Activated naive CD4-positive, alpha-beta T cell treated with anti-CD3 and anti-CD28 coated beads for 36 hours (primary cell): ENCODE measurements around the gene SPSB3. TPM values are rescaled to one million over a fixed set of nuclear protein-coding genes. Genes with fewer than 3 reads are reported as not detected.

Source experiments
- CTCF ChIA-PET: fragments of 350-600 bp; sonication (Branson Sonifier 250); formaldehyde crosslinking; loops from one replicate; lab custom pipeline; 2021; ENCODE audit warnings: antibody characterized with exemption; lab: Charles Lee
- DNase-seq: peaks from one replicate; pipeline ENCODE4 v3.0.0-alpha.2; 2020
- H3K27ac Mint-ChIP-seq: one replicate; pipeline ENCODE4 v1.8.0; 2021; ENCODE audit warnings: mild to moderate bottlenecking, mixed read lengths
- H3K27me3 Mint-ChIP-seq: one replicate; pipeline ENCODE4 v1.8.0; 2021; ENCODE audit warnings: low read depth, mixed read lengths
- H3K36me3 Mint-ChIP-seq: one replicate; pipeline ENCODE4 v1.8.0; 2021; ENCODE audit warnings: low read depth, mixed read lengths
- H3K4me1 Mint-ChIP-seq: one replicate; pipeline ENCODE4 v1.8.0; 2021; ENCODE audit warnings: low read depth, mixed read lengths
- H3K4me3 Mint-ChIP-seq: one replicate; pipeline ENCODE4 v1.8.0; 2021; ENCODE audit warnings: mild to moderate bottlenecking, moderate library complexity, mixed read lengths
- H3K9me3 Mint-ChIP-seq: one replicate; pipeline ENCODE4 v1.8.0; 2021; ENCODE audit warnings: mixed read lengths
- intact Hi-C: fragments of 100-400 bp; cut with micrococcal nuclease; formaldehyde crosslinking; loops from one replicate; pipeline ENCODE4 v1.15.1; 2023
- total RNA-seq, 2 experiments: library from RNA; stranded (reverse); gene quantifications; one replicate each; pipeline ENCODE4 v1.2.3, GENCODE V29; 2021

SPSB3 gene
- total RNA-seq, 2 experiments from 2014 or later = 14.0 to 17.0 TPM

DNA sequence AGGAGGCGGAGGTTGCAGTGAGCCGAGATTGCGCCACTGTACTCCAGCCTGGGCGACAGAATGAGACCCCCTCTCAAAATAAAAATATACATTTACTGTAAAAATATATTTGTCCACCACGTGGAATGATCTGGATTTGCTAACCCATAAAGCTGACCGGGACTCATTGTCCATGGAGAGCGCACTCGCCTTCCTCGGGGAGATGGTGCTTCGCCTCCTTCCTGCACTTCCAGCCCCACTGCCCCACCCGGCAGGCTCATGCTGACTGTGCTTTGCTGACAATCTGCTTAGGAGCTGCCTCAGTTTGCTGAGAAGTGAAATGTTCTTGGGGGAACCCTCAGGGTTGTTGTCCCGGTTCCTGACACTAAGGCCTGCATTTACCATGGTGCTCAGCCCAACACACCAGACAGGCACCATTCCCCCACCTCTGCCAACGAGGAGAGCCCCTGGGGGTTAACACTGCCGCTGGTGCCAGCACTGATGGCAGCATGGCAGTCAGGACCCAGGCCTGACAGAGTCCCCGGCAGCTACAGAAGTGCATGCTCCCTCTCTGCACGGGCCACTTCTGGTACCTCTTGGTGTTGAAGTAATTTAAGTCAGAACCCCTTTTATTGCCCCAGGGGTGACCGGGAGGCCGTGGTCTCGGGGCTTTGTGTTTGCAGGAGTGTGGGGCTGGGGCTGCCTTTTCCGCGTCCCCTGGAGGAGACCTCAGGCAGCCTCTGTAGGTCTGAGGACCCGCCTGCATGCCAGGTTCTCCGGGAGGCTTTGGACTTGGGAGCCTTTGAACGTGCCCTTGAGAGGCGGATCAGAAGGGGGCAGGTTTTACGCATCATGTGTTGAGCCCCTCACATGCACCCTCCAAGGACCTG is 2.8 kb upstream of the SPSB3 start:
- peaks cover 28% of the 10 kb centered on the region for H3K4me1 Mint-ChIP-seq
- no peaks in the 10 kb centered on the region for H3K36me3 Mint-ChIP-seq
- no peaks in the 10 kb centered on the region for H3K9me3 Mint-ChIP-seq
- H3K4me3 Mint-ChIP-seq = peak overlapping the region; percentile 54
- intact Hi-C loops = no loop called here
- no peaks in the 10 kb centered on the region for H3K27me3 Mint-ChIP-seq
- H3K27ac Mint-ChIP-seq = no peak overlapping the region
- DNase-seq = no peak
- CTCF ChIA-PET = interaction anchor here (1.4 kb wide), 1 partner anchor 80 kb away, joined by 3 read pairs; the partner anchor contains the start of gene MAPK8IP3

- Mint-ChIP-seq H3K9me3 (no peaks in the 10 kb centered on the region), H3K27me3 (no peaks in the 10 kb centered on the region)
- intact Hi-C loops = loop anchor here (1.0 to 2.0 kb wide), 7 partner anchors 9 to 403 kb away; partner anchors contain the start of genes MAPK8IP3, MRPS34, MSRB1 and TBL3
Observed at GRCh38 chr16:1781758-1782407, 488 bp downstream of the SPSB3 start.

GRCh38 chr16:1781254-1781653 is 1.1 kb downstream of the SPSB3 start:
- H3K4me1 Mint-ChIP-seq = peaks cover 28% of the 10 kb centered on the region
- no peaks in the 10 kb centered on the region for H3K9me3 Mint-ChIP-seq
- H3K36me3 Mint-ChIP-seq = no peaks in the 10 kb centered on the region
- H3K4me3 Mint-ChIP-seq = peak overlapping the region; percentile 78
- no peak for DNase-seq
- CTCF ChIA-PET = no interaction called here
- no peaks in the 10 kb centered on the region for H3K27me3 Mint-ChIP-seq
- peak overlapping the region; percentile 63 for H3K27ac Mint-ChIP-seq
- intact Hi-C loops = no loop called here

More at GRCh38 chr16:1781758-1782407, 488 bp downstream of the SPSB3 start:
- CTCF ChIA-PET = interaction anchor here (0.9 to 2.0 kb wide), 7 partner anchors 9 to 147 kb away, joined by 3 to 26 read pairs (median 5); partner anchors contain the start of genes EME2, MAPK8IP3 and MRPS34
- H3K36me3 Mint-ChIP-seq = no peaks in the 10 kb centered on the region
- H3K4me3 Mint-ChIP-seq = peak overlapping the region; percentile 80
- peak; percentile 32 for DNase-seq
- H3K27ac Mint-ChIP-seq = peak overlapping the region; percentile 63
- H3K4me1 Mint-ChIP-seq = peaks cover 28% of the 10 kb centered on the region

- Mint-ChIP-seq H3K27ac (no peak overlapping the region), H3K9me3 (no peaks in the 10 kb centered on the region), H3K4me1 (peaks cover 26% of the 10 kb centered on the region), H3K27me3 (no peaks in the 10 kb centered on the region), H3K36me3 (no peaks in the 10 kb centered on the region), H3K4me3 (no peak overlapping the region)
- CTCF ChIA-PET = no interaction called here
- DNase-seq = no peak
- intact Hi-C loops = no loop called here
Observed at GRCh38 chr16:1780677-1781072, 1.7 kb downstream of the SPSB3 start.

DNA sequence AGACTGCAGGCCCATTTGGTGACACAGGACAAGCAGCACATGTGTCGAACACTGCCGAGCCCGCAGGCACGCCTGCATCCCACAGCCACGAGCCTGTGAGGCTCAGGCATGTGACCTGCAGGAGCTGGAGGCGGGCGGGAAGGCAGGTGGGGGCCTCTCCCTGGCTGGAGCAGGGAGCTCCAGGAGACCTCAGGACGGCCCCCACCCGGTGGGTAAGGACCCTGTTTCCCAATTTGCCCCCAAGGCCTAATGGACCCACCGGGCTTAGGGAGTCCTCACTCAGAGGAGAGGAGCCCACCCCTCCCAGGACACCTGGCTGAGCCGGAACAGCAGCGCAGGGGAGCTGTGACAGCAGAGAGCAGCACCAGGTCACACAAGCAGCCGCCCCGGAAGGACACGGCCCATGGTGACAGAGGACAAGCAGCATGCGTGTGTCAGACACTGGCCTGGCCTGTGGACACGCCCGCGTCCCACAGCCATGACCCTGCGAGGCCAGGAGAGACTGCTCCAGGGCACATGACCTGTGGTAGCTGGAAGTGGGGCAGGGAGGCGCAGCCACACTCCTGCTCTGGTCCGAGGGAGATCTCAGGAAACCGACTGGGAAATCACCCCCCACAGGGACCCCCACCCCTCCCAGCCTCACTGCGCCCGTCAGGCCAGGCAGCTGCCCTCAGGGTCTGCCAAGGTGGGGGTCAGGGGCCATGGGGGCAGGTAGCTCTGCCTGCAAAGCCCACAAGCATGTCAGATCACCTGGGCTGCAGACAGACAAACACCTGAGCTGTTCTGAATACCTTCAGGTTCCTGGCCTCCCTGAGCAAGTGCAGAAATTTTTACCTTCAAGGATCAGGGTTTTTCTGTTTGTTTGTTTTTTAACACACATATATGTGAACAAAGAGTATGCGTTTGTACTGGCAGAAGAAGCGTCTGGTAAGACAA is 2.4 kb downstream of the SPSB3 start:
- DNase-seq = no peak
- H3K36me3 Mint-ChIP-seq = no peaks in the 10 kb centered on the region
- no peaks in the 10 kb centered on the region for H3K9me3 Mint-ChIP-seq
- H3K4me1 Mint-ChIP-seq = peaks cover 21% of the 10 kb centered on the region
- no peaks in the 10 kb centered on the region for H3K27me3 Mint-ChIP-seq
- CTCF ChIA-PET = no interaction called here
- intact Hi-C loops = no loop called here
- no peak overlapping the region for H3K27ac Mint-ChIP-seq
- H3K4me3 Mint-ChIP-seq = no peak overlapping the region

DNA sequence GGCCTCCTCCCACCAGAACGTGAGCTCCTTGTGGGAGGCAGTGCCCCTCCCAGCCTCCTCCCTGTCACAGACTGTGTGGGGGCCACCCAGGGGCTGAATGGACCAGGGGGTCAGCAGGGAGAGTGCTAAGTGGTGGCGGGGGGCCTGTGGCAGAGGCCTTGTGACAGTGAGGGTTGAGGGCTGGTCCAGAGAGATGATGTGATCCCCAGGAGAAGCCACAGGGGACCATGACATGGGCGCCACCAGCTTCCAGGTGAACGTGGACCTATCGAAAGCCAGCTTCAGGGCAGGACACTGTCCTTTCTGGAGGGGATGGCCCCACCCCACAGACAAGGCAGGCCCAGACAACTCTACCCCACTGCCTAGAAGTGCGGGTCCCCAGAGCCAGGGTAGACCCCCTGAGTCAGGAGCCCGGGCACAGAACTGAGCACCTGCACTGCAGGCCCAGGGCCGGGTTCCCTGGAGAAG is 3.1 kb downstream of the SPSB3 start:
- Mint-ChIP-seq H3K9me3 (no peaks in the 10 kb centered on the region), H3K27me3 (no peaks in the 10 kb centered on the region), H3K36me3 (no peaks in the 10 kb centered on the region), H3K4me1 (peaks cover 23% of the 10 kb centered on the region), H3K4me3 (no peak overlapping the region), H3K27ac (no peak overlapping the region)
- DNase-seq = no peak
- intact Hi-C loops = no loop called here
- CTCF ChIA-PET = no interaction called here

GRCh38 chr16:1778200-1779179 is 3.9 kb downstream of the SPSB3 start:
- Mint-ChIP-seq H3K4me1 (peaks cover 21% of the 10 kb centered on the region), H3K9me3 (no peaks in the 10 kb centered on the region), H3K36me3 (no peaks in the 10 kb centered on the region), H3K27me3 (no peaks in the 10 kb centered on the region), H3K27ac (no peak overlapping the region), H3K4me3 (no peak overlapping the region)
- intact Hi-C loops = no loop called here
- no peak for DNase-seq
- CTCF ChIA-PET = no interaction called here

- Mint-ChIP-seq H3K27ac (no peak overlapping the region), H3K9me3 (no peaks in the 10 kb centered on the region), H3K4me3 (no peak overlapping the region), H3K36me3 (peaks cover 1% of the 10 kb centered on the region), H3K4me1 (peaks cover 17% of the 10 kb centered on the region), H3K27me3 (no peaks in the 10 kb centered on the region)
- intact Hi-C loops = no loop called here
- no peak for DNase-seq
- CTCF ChIA-PET = no interaction called here
Observed at GRCh38 chr16:1777375-1778199, 4.8 kb downstream of the SPSB3 start.

- no peak for DNase-seq
- CTCF ChIA-PET = no interaction called here
- Mint-ChIP-seq H3K27me3 (no peaks in the 10 kb centered on the region), H3K27ac (no peak overlapping the region), H3K9me3 (no peaks in the 10 kb centered on the region), H3K4me1 (peaks cover 17% of the 10 kb centered on the region), H3K36me3 (peaks cover 6% of the 10 kb centered on the region), H3K4me3 (no peak overlapping the region)
- intact Hi-C loops = no loop called here
Observed at GRCh38 chr16:1776991-1777374, 5.4 kb downstream of the SPSB3 start.

- H3K27me3 Mint-ChIP-seq = no peaks in the 10 kb centered on the region
- DNase-seq = no peak
- no peaks in the 10 kb centered on the region for H3K9me3 Mint-ChIP-seq
- intact Hi-C loops = no loop called here
- H3K27ac Mint-ChIP-seq = no peak overlapping the region
- H3K4me3 Mint-ChIP-seq = no peak overlapping the region
- H3K4me1 Mint-ChIP-seq = peaks cover 15% of the 10 kb centered on the region
- H3K36me3 Mint-ChIP-seq = peaks cover 10% of the 10 kb centered on the region
- CTCF ChIA-PET = no interaction called here
Observed at GRCh38 chr16:1776672-1776955, 5.8 kb downstream of the SPSB3 start.
